ENCODE data around the gene BZW2.

Gene BZW2

DNA sequence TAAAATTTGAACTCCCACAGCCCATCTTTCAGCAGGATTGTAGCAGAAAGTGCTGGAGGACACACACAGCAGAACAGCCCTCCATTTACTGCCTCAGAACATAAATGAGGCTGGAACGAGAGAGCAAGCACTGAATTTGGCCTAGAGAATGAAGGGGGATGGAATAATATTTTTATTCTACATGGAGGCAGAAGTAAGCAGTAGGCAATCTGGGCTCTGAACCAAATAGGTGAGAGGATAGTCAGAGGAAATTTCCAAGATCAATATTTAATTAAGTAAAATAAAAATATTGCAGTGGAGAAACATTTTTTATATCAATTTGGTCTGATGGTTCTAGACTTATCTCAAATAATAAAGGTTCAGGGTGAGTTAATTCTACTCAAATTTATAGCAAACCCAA lies 78.4 kb downstream of the BZW2 start:
- no peak for DNase-seq

DNA sequence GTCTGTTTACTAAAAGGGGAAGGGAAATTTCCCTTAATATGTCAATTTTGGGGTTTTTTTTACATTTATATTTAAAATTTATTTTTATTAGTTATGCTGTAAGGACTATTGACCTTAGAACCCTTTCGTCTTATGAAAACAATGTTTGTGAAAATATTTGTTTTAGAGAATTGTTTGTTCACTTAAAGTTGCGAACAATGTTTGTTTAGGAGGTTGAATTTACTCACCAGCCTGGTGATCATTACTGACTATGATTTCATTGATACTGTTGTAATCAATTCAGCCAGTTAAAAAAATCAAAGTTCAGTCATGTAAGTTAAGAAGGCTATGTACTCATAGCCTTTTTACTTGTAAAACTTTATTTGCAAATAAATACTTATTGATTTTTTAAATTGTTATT lies 80.2 kb downstream of the BZW2 start:
- DNase-seq: no peak

DNA sequence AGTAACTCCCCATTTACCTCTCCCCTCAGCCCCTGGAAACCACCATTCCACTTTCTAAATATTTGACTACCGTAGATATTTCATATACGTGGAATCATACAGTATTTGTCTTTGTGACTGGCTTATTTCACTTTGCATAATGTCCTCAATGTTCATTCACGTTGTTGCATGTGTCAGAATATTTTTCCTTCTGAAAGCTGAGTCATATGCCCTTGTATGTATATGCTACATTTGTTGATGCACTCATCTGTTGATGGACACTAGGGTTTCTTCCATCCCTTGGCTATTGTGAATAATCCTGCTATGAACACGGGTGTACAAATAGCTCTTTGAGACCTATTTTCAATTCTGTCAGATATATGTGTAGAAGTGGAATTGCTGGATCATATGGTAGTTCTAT lies 81.8 kb downstream of the BZW2 start:
- DNase-seq: no peak

DNA sequence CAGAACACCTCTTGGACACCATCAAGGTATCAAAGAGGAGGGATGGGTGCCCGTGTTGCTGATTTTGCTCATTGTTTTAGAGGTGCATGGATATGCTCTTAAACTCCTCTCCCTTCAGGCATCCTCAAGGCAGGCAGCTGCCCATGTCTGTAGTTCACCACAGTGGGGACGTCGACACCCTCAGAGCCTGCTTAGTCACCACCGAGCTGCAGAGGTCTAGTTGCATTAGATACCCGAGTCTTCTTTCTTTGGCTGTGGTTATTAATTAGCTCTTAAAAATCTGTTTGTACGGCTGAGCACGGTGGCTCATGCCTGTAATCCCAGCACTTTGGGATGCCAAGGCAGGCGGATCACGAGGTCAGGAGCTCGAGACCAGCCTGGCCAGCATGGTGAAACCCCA lies 82.8 kb downstream of the BZW2 start:
- no peak for DNase-seq

DNA sequence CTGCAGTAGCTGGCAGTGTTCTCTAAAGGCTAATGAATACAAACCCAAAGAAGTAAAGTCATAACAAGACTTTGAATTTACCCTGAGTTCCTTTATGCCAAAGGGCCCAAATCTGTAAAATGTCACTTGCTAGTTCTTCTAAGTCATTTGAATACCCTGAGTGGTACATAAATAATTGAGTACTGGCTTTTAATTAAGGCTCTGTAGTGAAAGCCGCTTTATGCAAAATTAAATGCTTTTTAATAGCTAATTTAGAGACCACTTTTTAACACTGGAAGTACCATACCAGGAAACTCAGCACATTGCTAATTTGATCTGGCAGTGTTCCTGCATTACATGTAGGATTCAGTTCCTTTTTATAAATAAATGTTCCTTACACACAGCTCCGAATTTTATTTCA lies 83.6 kb downstream of the BZW2 start:
- no peak for DNase-seq

DNA sequence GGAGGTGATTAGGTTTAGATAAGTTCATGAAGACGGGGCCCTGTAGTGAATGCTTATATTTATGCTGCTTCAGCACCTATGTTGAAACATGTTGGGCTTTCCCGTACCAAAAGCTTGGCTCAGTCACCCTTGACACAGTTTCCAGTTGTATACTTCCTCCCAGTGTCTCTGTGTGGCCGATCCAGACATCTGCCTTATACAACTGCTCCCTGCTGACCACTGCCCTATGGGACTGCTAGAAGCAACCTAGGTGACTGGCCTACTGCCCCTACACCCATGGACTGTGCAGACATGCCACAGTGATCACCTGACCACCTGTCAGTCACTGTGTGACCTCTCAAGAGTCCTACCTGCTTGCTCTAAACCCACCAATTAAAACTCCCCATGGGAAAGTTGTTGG lies 85.0 kb downstream of the BZW2 start:
- no peak for DNase-seq

DNA sequence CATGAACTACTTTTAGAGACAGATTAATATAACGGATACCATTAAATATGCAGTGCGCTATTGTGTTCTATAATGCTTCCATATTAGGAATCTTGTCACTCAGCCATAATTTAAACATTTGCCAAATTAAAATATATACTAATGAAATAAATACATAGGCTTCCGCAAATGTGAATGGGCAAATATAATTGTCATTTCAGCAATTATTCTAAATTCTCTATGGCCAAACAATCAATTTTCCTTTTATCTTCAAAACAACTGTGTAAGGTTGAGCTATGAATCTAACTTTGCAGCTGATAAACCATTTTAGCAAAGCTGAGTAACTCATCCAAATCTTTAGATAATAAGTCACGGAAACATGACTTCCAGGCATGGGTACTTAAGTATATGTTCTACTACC lies 86.8 kb downstream of the BZW2 start:
- no peak for DNase-seq

DNA sequence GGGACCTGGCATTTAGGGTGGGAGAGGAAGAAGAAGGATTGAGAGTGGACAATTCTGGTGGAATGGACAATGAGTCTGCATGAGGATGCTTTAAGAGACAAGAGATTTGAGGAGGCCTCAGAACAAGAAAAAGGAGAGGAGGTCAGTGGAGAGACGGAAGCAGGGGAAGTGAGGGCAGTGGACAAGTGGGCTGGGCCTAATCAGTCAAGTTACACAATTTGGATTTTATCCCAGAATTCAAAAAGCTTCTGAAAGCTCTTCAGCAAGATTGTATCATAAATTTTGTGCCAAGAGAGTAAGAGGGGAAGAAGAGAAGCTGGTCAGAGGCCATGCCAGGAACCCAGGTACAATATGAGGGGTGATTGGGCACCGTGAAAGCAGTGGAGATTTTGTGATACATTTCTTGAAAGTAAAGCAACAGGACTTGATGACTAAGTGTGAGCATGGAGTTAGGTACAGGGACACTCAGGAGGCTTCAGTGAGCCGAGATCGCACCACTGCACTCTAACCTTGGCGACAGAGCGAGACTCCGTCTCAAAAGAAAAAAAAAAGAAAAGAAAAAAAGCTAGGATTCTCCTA lies 88.3 kb downstream of the BZW2 start:
- no peak for DNase-seq

DNA sequence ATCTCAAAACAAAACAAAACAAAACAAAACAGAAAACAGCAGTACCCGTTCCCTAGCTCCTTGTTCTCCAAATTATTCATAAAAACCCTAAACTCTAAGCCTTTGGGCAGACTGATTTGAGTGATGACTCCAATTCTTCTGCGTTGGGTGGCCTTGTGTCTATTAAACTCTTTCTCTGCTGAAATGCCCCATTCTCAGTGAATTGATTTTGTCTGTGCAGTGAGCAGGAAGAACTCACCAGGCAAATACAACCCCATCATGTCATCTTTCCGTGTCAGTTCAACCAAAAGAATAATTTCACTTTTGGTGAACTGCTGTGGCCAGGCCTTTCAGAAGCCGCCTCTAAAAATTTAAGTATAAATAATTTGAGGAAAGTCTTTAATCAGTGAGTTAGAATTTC lies 89.0 kb downstream of the BZW2 start:
- DNase-seq: no peak

DNA sequence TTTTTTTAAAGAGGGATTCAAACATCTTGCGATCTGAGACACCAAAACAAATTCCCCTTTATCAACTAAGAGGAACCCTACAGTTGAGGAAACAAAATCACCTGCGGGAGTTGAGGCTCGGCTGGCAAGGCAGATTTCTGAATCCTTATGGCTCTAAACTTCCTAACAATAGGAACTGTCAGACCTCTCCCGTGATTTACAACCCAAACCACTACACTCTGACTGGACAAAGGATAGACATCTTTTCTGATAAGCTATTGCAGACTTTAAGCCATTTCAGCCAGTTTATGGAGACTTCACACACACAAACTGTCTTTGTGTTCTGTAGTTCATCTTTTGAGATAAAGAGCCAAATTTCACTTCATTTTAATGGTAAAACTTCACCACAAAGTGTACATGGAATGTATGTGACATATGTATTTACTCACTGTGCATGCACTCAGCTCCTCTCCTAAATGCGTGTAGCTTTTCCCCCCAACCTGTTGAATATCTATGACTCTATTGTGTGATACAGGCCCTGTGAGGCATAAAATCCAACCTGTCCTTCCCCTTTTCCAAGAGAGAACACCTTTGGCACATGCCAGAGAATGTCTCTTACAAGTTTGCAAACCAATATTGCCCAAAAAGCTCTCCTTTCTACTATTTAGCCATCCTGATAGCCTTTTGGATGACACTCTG lies 92.2 kb downstream of the BZW2 start:
- no peak for DNase-seq

DNA sequence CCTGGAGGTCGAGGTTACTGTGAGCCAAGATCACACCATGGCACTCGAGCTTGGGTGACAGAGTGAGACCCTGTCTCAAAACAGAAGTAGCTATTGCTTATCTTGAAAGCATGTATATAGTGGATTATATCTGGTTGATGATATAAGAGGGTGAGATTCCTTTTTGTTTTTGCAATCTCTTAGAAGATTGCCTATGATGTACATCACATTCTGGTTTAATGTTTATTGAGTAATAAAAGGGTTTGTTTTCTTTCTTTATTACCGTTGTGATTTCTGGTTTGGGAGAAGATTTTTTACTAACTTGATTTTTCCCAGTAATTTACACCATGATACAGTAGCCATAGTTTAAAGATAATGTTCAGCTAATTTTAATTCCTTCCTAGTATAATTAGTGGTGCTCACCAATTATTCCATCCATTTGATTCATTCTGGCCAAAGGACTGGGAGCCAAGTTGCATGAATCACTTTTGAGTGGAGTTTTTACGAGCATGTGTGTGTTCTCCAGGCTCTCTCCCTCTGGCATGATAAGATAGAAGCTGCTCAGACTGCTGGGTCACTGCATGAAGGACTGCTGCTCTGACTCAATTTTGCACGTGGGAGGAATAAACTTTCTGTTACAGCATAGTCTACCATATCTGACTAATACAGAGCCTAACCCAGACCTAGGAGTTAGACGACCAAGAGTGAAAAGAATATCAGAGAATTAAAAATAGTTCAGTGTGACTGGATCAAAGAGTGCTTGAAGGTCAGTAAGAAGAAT lies 94.1 kb downstream of the BZW2 start:
- no peak for DNase-seq

DNA sequence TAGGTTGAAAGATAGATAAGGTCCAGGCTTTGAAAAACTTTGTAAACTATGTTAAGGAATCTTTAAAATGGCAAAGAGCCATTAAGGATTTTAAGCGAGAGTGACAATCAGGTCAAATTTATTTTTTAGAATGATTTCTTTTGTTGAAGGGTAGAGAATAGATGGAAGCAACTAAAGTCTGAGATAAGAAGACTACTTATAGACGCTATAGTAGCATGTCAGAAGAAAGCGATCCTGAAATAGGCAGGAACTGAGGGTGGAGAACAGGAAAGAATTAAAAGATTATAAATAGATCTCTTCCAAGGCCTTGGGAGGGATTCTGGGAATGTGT lies 94.6 kb downstream of the BZW2 start:
- no peak for DNase-seq

DNA sequence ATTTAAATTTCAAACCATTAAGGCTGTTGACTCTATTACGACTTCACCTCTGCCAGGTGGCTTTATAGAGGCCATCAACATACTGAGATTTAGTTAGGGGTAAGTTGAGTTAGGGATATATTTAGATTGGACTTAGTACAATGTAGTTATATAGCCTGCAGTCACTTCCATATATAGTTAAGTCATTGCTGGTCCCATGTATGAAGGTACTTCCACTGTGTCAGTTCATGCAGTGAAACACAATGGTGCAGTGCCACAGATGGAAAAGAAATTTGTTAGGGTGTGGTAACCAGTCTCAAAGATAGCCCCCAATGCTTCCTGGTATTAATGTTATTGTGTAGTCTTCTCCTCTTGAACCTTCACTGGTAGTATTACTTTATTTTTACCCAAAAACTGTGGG lies 95.0 kb downstream of the BZW2 start:
- DNase-seq: no peak

DNA sequence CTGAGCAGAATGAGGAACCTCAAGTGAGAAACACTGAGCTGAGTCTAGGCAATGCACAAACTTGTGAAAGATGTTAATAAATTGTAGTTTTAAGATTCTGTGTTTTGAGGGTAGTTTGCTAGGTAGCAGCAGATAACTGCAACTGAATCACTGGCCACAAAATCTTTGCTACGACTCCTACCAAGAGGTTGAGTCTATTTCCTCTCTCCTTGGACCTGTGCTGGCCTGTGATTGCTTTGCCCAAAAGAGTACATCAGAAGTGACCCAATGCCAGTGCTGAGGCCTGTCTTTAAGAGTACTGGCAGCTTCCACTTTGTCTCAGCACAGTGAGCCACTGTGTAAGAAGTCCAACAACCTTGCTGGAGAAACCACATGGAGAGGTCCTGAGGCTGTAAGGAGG lies 95.7 kb downstream of the BZW2 start:
- DNase-seq: no peak

DNA sequence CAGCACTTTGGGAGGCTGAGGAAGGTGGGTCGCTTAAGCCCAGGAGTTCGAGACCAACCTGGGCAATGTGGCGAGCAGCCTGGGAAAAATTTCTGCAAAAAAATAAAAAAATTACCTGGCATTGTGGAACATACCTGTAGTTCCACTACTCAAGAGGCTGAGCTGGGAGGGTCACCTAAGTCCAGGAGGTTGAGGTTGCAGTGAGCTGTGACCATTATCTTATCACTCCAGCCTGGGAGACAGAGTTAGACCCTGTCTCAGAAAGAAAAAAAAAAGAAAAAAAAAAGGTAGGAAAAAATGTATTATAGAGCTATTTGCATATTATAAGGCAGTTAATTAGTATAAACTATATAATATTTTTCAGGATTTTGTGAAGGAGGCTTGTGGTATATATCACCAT lies 96.6 kb downstream of the BZW2 start:
- DNase-seq: no peak

DNA sequence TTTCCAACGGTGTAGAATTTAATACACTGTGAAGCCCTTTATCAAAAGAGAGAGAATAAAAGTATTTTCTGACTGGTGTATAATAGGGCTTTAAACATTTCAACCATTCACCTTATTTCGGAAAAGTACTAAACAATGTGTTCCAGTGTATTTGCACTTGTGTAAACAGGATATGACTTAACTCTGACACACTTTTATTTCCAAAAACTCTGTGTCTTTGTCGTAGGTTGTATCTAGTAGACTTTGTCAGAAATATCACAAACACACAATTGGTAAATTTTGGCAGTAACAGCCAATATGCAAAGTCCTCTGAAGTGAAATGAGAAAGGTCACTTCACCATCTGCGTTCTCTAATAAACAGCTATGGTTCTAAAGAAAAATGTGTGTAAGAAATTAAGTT lies 97.3 kb downstream of the BZW2 start:
- DNase-seq: no peak

DNA sequence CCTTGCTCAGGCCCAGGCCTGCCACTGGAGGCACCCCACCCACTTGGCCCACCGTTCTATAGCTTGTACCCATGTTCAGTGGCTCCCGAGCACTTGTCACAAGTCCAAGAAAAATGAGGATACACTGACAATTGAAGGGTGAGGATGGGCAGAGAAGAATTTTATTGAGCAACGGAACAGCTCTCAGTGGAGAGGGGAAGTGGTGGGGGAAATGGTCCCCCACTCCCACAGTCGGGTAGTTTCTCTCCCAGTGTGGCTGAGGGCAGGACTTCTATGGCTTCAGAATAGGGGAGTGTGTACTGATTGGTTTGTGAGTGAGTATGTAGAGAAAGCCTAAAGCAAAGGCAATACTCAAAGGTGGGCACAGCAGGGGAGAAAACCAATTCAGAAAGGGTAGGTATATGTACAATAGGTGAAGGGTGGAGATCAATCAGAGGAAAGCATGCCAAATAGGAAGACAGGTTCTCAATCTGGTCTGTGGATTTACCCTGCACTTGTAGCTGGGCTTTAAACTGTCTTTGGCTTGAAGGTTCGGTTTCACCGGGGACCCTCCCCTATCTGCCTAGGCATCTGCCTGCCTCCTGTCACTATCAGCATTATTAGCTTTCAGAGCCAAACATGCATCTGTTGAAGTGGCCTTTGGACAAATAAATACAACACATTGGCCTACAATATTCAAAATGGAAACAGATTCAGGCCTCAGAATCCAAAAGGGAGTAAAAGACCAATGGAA lies 98.7 kb downstream of the BZW2 start:
- no peak for DNase-seq

DNA sequence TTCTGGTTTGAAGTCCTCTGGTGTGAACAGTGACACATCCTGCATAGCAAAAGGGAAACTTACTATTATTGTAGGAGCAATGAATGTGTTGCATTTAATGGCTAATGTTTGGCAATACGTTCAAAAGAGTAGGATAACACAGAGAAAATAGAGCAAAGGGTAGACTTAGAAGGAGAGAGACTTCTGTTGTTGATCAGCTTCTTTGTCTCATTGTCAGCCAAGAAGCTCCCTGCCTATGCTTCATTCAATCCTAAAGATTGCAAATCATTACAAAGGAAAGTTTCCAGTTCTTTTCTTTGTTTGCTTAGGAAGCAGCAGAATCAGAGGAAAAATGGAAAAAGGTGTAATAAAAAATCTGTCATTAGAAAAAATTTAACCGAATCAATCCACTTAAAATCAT lies 99.7 kb downstream of the BZW2 start:
- DNase-seq: no peak

DNA sequence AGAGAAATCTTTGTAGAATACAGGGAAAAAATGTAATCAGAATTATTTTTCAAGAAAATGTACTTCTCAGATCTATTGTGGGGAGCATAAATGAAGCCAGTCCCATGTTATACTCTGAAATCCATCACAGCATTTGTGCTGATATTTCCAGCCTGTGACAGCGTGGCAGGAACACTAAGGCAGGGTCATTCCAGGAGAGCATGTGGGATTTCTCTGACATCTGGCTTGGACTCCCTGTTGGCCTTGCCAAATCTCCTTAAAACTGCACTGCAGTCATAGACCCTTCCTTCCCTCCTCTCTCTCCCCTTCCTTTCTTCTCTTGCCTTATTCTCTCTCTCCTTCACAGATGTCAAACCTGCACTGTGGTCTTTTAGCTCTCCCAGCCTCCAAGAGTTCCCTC lies 101.1 kb downstream of the BZW2 start:
- DNase-seq: peak; percentile 27

DNA sequence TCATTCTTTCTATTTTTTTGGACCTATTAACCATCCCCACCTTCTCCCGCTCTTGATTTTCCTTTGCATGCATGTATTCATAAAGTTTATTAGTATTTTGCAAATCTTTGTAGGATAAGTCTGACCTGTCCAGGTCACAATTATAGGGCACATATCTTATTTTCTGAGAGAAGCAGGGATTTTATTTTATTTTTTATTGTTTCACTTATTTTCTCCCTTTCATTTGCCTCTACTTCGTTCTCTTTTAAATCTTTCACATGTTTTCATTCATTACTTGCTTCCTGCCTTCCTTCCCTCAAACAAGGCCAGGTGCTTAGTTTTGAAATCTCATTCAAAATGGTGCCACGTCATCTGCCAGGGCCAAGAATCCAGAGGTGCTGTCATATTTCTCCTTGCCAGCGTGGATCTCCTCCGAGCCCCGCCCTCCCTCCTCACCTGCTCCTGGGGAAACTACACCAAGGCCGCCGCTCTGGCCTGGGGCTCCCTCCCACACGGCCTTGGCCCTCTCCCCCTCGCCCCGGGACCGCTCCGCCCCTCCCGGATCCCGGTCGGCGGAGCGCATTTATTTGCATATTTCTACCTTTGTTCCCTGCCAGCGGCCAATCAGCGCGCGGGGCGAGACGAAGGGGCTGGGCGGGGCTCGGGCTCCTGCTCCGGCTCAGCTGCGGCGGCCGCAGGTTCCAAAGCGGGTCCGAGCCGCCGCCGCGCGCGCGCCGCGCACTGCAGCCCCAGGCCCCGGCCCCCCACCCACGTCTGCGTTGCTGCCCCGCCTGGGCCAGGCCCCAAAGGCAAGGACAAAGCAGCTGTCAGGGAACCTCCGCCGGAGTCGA lies 107.3 kb downstream of the BZW2 start, which contains the start of gene TSPAN13:
TSPAN13 (plus strand) TSS at position 654 of the 830 bp plus-strand sequence. CDS start 213 bp downstream, outside the sequence.
- peak; percentile 83 for DNase-seq

DNA sequence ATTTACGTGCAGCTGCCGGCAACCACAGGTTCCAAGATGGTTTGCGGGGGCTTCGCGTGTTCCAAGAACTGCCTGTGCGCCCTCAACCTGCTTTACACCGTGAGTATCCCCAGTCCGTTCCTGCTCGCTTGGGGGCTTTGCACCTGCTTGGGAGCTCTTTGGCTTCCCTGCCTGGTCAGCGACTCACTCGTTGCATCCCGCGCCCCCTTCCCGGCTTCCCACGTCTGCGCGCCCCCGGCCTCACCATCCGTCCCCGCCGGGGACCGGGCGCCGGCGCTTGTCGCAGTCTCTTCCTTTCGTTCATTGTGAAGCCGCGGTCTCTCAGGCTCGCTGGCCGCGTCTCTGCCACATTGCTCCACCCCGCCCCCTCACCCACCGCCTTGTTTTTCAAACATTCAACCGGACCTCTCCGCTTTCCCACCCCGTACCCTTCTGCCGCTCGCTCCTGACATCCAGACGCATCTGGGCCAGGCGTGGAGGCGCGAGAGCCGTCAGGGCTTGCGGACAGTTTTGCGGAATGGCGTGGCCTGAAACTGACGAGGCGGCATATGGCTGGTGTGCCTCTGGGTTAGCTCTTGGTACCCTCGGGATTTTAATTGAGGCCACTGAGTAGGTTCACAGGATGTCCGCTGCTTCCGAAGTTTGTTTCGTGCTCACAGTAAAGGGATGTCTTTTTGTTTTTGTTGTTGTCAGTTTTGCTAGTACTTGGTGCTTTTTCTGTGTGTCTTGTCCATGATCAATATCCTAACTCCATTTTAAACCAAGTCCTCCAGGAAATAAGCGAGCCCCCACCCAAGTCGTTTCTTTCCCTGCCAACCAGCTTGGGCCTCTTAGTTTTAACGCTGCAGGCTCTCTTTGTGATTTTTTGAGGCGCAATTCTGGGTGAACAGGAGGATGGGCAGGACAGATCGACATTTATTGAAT lies 108.2 kb downstream of the BZW2 start:
- DNase-seq: peak; percentile 49

DNA sequence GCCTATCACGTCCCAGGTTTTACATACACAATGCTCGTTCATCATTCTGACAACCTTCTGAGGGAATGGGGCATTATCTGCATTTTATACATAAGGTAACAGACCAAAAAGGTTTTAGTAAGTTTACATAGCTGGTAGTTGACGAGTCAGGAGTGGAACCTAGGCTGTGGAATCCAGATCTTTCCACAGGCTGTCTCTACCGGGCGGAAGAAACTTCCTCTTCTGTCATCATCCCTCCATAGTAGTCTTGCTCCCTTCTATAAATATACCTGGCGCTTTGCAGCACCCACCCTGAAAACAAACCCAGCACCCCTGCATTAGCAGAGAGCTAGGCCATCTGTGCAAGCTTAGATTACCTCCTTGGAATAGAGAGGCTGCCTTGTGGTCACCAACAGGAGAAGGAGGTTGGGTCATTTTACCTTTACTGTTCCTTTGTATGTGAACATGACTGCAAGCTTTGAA lies 108.9 kb downstream of the BZW2 start:
- DNase-seq: no peak

All from femur (tissue), 1 donor.